ENCODE measurements around the gene NDUFS3.

NDUFS3 gene

GRCh38 chr11:47593492-47593933 lies 14.6 kb downstream of the NDUFS3 start:
- Histone ChIP-seq H3K4me3 (ENCODE audit: low read depth, low read length) (peak overlapping the region; percentile 23), H3K9me3 (no peaks in the 10 kb centered on the region), H3K4me1 (no peaks in the 10 kb centered on the region), H3K27me3 (peaks cover 8% of the 10 kb centered on the region), H3K36me3 (no peaks in the 10 kb centered on the region)
- no peak for DNase-seq
- TF ChIP-seq, protein P1, sequence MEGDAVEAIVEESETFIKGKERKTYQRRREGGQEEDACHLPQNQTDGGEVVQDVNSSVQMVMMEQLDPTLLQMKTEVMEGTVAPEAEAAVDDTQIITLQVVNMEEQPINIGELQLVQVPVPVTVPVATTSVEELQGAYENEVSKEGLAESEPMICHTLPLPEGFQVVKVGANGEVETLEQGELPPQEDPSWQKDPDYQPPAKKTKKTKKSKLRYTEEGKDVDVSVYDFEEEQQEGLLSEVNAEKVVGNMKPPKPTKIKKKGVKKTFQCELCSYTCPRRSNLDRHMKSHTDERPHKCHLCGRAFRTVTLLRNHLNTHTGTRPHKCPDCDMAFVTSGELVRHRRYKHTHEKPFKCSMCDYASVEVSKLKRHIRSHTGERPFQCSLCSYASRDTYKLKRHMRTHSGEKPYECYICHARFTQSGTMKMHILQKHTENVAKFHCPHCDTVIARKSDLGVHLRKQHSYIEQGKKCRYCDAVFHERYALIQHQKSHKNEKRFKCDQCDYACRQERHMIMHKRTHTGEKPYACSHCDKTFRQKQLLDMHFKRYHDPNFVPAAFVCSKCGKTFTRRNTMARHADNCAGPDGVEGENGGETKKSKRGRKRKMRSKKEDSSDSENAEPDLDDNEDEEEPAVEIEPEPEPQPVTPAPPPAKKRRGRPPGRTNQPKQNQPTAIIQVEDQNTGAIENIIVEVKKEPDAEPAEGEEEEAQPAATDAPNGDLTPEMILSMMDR (IDR thresholded peaks at IDR 0.05; ENCODE audit: low read depth, low read length), result no peak

DNA sequence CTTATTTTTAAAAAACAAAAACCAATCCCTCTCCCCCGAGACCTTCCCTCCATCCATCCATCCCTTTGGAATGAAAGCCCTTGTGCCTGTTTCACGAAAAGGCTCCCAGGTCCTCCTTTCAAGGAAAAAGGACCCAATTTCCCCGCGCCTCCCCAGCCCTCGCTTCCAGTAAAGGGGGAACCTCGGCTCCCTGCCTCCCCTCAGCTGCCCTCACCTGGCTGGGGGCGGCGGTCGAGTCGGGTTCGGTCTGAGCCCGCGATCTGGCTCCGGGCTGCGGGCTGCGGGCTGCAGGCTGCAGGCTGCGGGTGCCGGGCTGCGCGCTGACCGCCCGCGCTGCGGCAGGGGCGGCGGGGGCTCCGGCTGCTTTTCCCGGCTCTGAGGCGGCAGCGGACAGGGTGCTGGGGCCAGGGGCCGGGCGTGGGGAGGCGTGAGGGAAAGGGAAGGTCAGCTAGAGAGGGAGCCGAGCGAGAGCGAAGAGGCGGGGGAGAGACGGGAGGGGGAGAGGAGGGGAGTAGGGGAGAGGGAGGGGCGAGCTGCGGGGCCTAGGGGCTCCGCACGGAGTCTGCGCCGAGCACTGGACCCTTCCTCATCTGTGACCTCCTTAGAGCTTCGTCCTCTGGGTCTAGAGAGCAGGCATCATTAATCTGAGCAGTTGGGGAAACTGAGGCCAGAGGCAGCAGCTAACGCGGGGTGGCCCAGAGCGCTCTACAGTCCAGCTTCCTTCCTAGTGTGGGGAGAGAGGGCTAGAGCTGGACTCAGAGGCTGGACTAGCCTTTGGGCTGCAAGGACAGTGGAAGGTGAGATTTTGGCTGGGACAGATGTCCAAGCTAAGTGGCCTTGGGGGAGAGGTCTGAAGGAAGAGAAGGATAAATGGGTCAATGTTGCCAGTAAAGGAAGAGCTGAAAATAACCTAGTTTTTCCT lies 15.3 kb downstream of the NDUFS3 start, which contains the start of gene C1QTNF4:
TSS of gene C1QTNF4 (minus strand) at position 478 of the 922 bp plus-strand sequence. CDS start 3,601 bp downstream, outside the sequence.
- peak within 1 kb of the TSS; percentile 23 for H3K4me3 ChIP-seq (ENCODE audit: low read depth, low read length)
- H3K4me1 ChIP-seq, result no peaks in the 10 kb centered on the region
- no peaks in the 10 kb centered on the region for H3K36me3 ChIP-seq
- DNase-seq, result no peak
- peaks cover 8% of the 10 kb centered on the region for H3K27me3 ChIP-seq
- no peaks in the 10 kb centered on the region for H3K9me3 ChIP-seq
- TF ChIP-seq, protein P1 (IDR thresholded peaks at IDR 0.05; ENCODE audit: low read depth, low read length), result no peak

DNA sequence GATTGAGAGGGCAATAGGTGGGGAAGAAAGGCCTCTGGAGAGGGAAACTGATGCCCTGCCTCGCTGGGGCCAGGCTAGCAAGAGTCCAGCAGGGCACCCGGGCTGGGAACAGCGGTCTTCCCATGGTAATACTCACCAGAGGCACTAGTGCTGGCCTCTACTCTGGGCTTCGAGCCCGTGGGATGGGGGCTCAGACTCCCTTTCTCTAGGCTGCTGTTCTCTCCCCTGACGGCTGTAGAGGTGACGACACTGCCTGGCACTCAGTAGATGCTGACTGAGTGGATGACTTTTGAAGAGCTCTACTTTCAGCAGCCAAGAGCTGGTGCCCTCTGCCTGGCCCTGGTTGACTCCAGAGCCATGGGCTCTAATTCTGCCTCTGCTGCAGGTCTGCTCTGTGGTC lies 16.2 kb downstream of the NDUFS3 start:
- no peaks in the 10 kb centered on the region for H3K9me3 ChIP-seq
- no peaks in the 10 kb centered on the region for H3K4me1 ChIP-seq
- H3K4me3 ChIP-seq (ENCODE audit: low read depth, low read length), result no peak overlapping the region
- TF ChIP-seq, protein P1 (IDR thresholded peaks at IDR 0.05; ENCODE audit: low read depth, low read length), result no peak
- H3K27me3 ChIP-seq, result peaks cover 8% of the 10 kb centered on the region
- no peak for DNase-seq
- H3K36me3 ChIP-seq, result no peaks in the 10 kb centered on the region

- H3K4me3 ChIP-seq (ENCODE audit: low read depth, low read length), result no peak overlapping the region
- DNase-seq, result no peak
- TF ChIP-seq, protein P1 (IDR thresholded peaks at IDR 0.05; ENCODE audit: low read depth, low read length), result no peak
- no peaks in the 10 kb centered on the region for H3K4me1 ChIP-seq
- H3K27me3 ChIP-seq, result peaks cover 8% of the 10 kb centered on the region
- H3K36me3 ChIP-seq, result no peaks in the 10 kb centered on the region
- no peaks in the 10 kb centered on the region for H3K9me3 ChIP-seq
These were observed 17.1 kb downstream of the NDUFS3 start for GRCh38 chr11:47595967-47596366.

GRCh38 chr11:47599902-47600301 lies 21.0 kb downstream of the NDUFS3 start:
- Histone ChIP-seq H3K4me3 (ENCODE audit: low read depth, low read length) (no peak overlapping the region), H3K27me3 (no peaks in the 10 kb centered on the region), H3K9me3 (no peaks in the 10 kb centered on the region), H3K36me3 (no peaks in the 10 kb centered on the region), H3K4me1 (no peaks in the 10 kb centered on the region)
- no peak for DNase-seq
- TF ChIP-seq, protein P1 (IDR thresholded peaks at IDR 0.05; ENCODE audit: low read depth, low read length), result no peak

DNA sequence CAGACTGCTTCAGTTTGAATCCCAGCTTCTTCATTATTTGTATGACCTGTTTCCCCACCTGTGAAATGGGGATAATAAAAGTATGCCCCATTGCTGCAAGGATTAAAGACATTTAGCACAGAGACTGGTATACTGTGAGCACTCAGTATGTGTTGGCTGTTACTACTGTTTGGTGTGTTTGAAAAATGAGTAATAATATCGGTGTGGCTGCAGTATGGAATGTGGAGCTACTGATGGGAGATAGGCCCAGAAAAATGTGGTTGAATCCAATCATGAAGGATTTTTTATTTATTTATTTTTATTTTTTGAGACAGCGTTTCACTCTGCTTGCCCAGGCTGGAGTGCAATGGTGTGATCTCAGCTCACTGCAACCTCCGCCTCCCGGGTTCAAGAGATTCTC lies 24.4 kb downstream of the NDUFS3 start:
- H3K4me1 ChIP-seq, result peaks cover 7% of the 10 kb centered on the region
- H3K36me3 ChIP-seq, result no peaks in the 10 kb centered on the region
- H3K4me3 ChIP-seq (ENCODE audit: low read depth, low read length), result no peak overlapping the region
- TF ChIP-seq, protein P1 (IDR thresholded peaks at IDR 0.05; ENCODE audit: low read depth, low read length), result no peak
- no peak for DNase-seq
- H3K27me3 ChIP-seq, result no peaks in the 10 kb centered on the region
- no peaks in the 10 kb centered on the region for H3K9me3 ChIP-seq

Data from BE2C (cell line).